Measurements from ENCODE around the gene TBX18. TPM values are rescaled to one million over a fixed set of nuclear protein-coding genes. Genes with fewer than 3 reads are reported as not detected.

TBX18 gene
- total RNA-seq, 4 donors from 2014 or later = 1.6 to 19.3 (median 9.5) TPM

DNA sequence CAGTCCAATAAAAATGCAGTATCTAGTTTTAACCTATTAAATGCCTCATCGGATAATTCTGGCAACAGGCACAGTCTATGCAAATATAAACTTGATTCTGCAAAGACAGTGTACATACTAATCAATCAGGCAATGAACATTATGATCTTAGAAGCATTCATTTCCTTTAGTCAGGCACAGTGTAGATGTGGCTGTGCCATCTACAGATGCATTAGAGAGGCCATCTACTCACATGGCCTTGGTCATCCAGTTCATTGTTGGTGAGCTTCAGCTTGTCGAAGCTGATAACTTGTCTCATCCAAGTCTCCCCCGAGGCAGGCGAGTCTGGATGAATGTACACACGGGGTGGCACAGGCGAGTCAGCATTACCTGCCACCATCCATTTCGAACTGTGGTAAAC is 7.9 kb downstream of the TBX18 start:
- H3K27me3 ChIP-seq = peaks cover 42% of the 10 kb centered on the region
- H3K27ac ChIP-seq = no peak overlapping the region

DNA sequence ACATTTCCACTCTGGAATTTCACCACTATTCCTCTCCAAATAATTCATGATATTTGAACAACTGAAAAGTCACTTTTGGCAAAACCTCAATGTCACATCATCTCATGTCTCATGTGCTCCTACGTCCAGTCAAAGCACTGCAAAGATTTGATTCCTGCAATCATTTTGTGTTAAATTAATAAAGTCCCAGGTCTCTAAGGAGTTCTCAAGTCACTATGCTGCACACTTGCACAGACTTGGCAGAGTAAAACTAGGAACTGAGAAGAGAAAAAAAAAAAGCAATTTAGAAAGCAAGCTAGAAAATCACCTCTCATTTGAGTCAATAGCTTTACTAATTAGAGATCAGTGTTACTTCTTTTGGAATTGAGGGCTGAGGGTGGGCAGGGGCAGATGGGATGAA is 11.2 kb downstream of the TBX18 start:
- TF ChIP-seq EP300 (IDR thresholded peaks at IDR 0.05) = no peak
- no peak for TF ChIP-seq POLR2A (IDR thresholded peaks at IDR 0.05)
- TF ChIP-seq POLR2AphosphoS5 (IDR thresholded peaks at IDR 0.05) = no peak
- TF ChIP-seq, protein P1, sequence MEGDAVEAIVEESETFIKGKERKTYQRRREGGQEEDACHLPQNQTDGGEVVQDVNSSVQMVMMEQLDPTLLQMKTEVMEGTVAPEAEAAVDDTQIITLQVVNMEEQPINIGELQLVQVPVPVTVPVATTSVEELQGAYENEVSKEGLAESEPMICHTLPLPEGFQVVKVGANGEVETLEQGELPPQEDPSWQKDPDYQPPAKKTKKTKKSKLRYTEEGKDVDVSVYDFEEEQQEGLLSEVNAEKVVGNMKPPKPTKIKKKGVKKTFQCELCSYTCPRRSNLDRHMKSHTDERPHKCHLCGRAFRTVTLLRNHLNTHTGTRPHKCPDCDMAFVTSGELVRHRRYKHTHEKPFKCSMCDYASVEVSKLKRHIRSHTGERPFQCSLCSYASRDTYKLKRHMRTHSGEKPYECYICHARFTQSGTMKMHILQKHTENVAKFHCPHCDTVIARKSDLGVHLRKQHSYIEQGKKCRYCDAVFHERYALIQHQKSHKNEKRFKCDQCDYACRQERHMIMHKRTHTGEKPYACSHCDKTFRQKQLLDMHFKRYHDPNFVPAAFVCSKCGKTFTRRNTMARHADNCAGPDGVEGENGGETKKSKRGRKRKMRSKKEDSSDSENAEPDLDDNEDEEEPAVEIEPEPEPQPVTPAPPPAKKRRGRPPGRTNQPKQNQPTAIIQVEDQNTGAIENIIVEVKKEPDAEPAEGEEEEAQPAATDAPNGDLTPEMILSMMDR (IDR thresholded peaks at IDR 0.05) = no peak
- H3K36me3 ChIP-seq = no peaks in the 10 kb centered on the region
- H3K27me3 ChIP-seq = peaks cover 15% of the 10 kb centered on the region
- ATAC-seq = no peak
- H3K9me3 ChIP-seq = no peaks in the 10 kb centered on the region
- no peaks in the 10 kb centered on the region for H3K4me1 ChIP-seq
- H3K4me3 ChIP-seq = no peak overlapping the region
- no peak overlapping the region for H3K27ac ChIP-seq
- 33 to 53% methylated on average over 1 of the region's 1 CpG for WGBS, 2 donors (ENCODE audit: low coverage in 1 of 2)

More for the DNA sequence above, 7.9 kb downstream of the TBX18 start:
- Histone ChIP-seq H3K9me3 (no peaks in the 10 kb centered on the region), H3K36me3 (no peaks in the 10 kb centered on the region), H3K4me1 (no peaks in the 10 kb centered on the region), H3K4me3 (no peak overlapping the region)
- 89 to 92% methylated on average over 7 of the region's 7 CpGs for WGBS, 2 donors (ENCODE audit: low coverage in 1 of 2)
- no peak for ATAC-seq
- no peak for TF ChIP-seq EP300 (IDR thresholded peaks at IDR 0.05)
- TF ChIP-seq, protein P1 (IDR thresholded peaks at IDR 0.05) = no peak

GRCh38 chr6:84752118-84752850 is 12.1 kb downstream of the TBX18 start:
- WGBS, 2 donors (ENCODE audit: low coverage in 1 of 2) = 69 to 87% methylated on average over 5 of the region's 5 CpGs

DNA sequence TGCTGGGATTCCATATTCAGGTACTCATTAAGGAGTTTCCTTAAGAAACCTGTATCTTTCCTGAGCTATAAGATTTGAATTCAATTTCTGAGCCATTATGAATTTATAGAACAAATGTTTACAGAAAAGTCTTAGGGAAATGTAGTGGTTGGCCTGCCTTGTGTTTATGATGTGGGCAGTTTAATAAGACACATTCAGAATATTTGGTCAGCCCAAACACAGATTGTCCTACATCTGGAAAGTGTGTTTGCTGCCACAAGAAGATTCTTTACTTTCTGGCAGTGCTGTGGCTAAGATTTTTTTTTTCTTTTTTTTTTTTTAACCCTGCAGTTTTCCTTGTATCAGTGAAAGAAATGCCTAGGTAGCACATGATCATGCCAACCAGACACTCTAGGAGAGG is 15.2 kb downstream of the TBX18 start:
- no peak for ATAC-seq
- H3K4me3 ChIP-seq = no peak overlapping the region
- H3K9me3 ChIP-seq = no peaks in the 10 kb centered on the region
- no peaks in the 10 kb centered on the region for H3K4me1 ChIP-seq
- no peaks in the 10 kb centered on the region for H3K27me3 ChIP-seq
- H3K36me3 ChIP-seq = no peaks in the 10 kb centered on the region
- TF ChIP-seq EP300 (IDR thresholded peaks at IDR 0.05) (no peak), POLR2A (IDR thresholded peaks at IDR 0.05) (no peak)
- H3K27ac ChIP-seq = no peak overlapping the region

More at GRCh38 chr6:84752118-84752850, 12.1 kb downstream of the TBX18 start:
- H3K4me1 ChIP-seq = no peaks in the 10 kb centered on the region
- TF ChIP-seq POLR2A (IDR thresholded peaks at IDR 0.05) (no peak), POLR2AphosphoS5 (IDR thresholded peaks at IDR 0.05) (no peak), EP300 (IDR thresholded peaks at IDR 0.05) (no peak)
- TF ChIP-seq, protein P1 (IDR thresholded peaks at IDR 0.05) = no peak
- H3K27me3 ChIP-seq = peaks cover 10% of the 10 kb centered on the region
- no peaks in the 10 kb centered on the region for H3K9me3 ChIP-seq
- no peak overlapping the region for H3K27ac ChIP-seq
- no peak overlapping the region for H3K4me3 ChIP-seq
- H3K36me3 ChIP-seq = no peaks in the 10 kb centered on the region
- no peak for ATAC-seq

DNA sequence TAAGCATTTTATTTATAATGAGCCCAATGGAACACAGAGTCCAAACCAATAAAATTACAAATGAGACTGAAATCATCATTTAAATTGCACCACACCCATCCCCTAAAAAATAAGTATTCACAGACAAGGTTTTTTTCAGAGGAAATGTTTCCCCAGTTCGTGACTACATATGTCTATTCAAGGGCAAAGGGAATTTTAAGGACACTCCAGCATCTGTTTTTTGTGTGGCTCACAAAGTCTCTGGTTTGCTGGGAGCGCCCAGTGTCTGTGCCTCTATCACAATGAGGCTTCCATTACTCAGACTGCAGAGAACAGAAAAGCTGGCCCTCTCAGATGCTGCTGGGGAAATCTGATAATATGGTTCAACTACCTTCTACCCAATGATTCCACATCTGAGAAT is 16.0 kb downstream of the TBX18 start:
- Histone ChIP-seq H3K4me3 (no peak overlapping the region), H3K9me3 (no peaks in the 10 kb centered on the region), H3K27me3 (no peaks in the 10 kb centered on the region), H3K27ac (no peak overlapping the region), H3K36me3 (no peaks in the 10 kb centered on the region), H3K4me1 (no peaks in the 10 kb centered on the region)
- WGBS, 2 donors (ENCODE audit: low coverage in 1 of 2) = 60% methylated on average over 2 of the region's 2 CpGs
- TF ChIP-seq, protein P1 (IDR thresholded peaks at IDR 0.05) = no peak
- no peak for TF ChIP-seq POLR2A (IDR thresholded peaks at IDR 0.05)
- TF ChIP-seq POLR2AphosphoS5 (IDR thresholded peaks at IDR 0.05) = no peak
- TF ChIP-seq EP300 (IDR thresholded peaks at IDR 0.05) = no peak
- ATAC-seq = no peak

Measured in gastroesophageal sphincter (tissue), 4 donors.